Measurements from ENCODE around the gene CLTCL1.

The CLTCL1 gene

GRCh38 chr22:19139001-19139356 lies 152.5 kb downstream of the CLTCL1 start:
- no peak for TF ChIP-seq CTCF (conservative IDR thresholded peaks at IDR 0.05; ENCODE audit: low read depth)
- H3K27ac ChIP-seq: 0 out of 2 replicates have a peak overlapping the region, but pooled peaks have one; percentile 5
- ChIA-PET CTCF (no interaction called here), POLR2A (ENCODE audit: low non-redundant PET) (no interaction called here)
- no peak for DNase-seq (ENCODE audit: low spot score)

- CTCF ChIA-PET: no interaction called here
- POLR2A ChIA-PET (ENCODE audit: low non-redundant PET): no interaction called here
- no peak for DNase-seq (ENCODE audit: low spot score)
- TF ChIP-seq CTCF (conservative IDR thresholded peaks at IDR 0.05; ENCODE audit: low read depth): no peak
- peak overlapping the region; percentile 5; the same call in 1 of the 2 replicates for H3K27ac ChIP-seq
Measured at GRCh38 chr22:19138217-19139000, 153.1 kb downstream of the CLTCL1 start.

- CTCF ChIA-PET: no interaction called here
- DNase-seq (ENCODE audit: low spot score): no peak
- no peak for TF ChIP-seq CTCF (conservative IDR thresholded peaks at IDR 0.05; ENCODE audit: low read depth)
- POLR2A ChIA-PET (ENCODE audit: low non-redundant PET): no interaction called here
- H3K27ac ChIP-seq: peak overlapping the region; percentile 5; the same call in 1 of the 2 replicates
Measured at GRCh38 chr22:19137384-19138216, 153.9 kb downstream of the CLTCL1 start.

GRCh38 chr22:19136915-19137314 lies 154.6 kb downstream of the CLTCL1 start:
- ChIA-PET POLR2A (ENCODE audit: low non-redundant PET) (no interaction called here), CTCF (no interaction called here)
- TF ChIP-seq CTCF (conservative IDR thresholded peaks at IDR 0.05; ENCODE audit: low read depth): no peak

GRCh38 chr22:19134874-19135273 lies 156.6 kb downstream of the CLTCL1 start:
- ChIA-PET CTCF (interaction anchor here (0.6 to 0.7 kb wide), 2 partner anchors 9 to 227 kb away, joined by 3 to 4 read pairs; partner anchors contain the start of gene ESS2), POLR2A (ENCODE audit: low non-redundant PET) (no interaction called here)
- no peak overlapping the region for H3K27ac ChIP-seq
- TF ChIP-seq CTCF (conservative IDR thresholded peaks at IDR 0.05; ENCODE audit: low read depth): no peak
- DNase-seq (ENCODE audit: low spot score): no peak

More at GRCh38 chr22:19136915-19137314, 154.6 kb downstream of the CLTCL1 start:
- no peak for DNase-seq (ENCODE audit: low spot score)
- H3K27ac ChIP-seq: no peak overlapping the region; the same call in 1 of the 2 replicates

- TF ChIP-seq CTCF (conservative IDR thresholded peaks at IDR 0.05; ENCODE audit: low read depth): no peak
- ChIA-PET POLR2A (ENCODE audit: low non-redundant PET) (no interaction called here), CTCF (interaction anchor here (0.7 kb wide), 1 partner anchor 10 kb away, joined by 4 read pairs; the partner anchor contains the start of gene ESS2)
- no peak for DNase-seq (ENCODE audit: low spot score)
- H3K27ac ChIP-seq: no peak overlapping the region
Measured at GRCh38 chr22:19134176-19134831, 157.2 kb downstream of the CLTCL1 start.
